ENCODE data around the gene TMEM88. TPM values are rescaled to one million over a fixed set of nuclear protein-coding genes. Genes with fewer than 3 reads are reported as not detected.
A peak's percentile ranks its signal among the peaks of the same experiment; 100 is the strongest.

The TMEM88 gene
- polyA plus RNA-seq, 1 donor from 2014 or later: 4.2 TPM

DNA sequence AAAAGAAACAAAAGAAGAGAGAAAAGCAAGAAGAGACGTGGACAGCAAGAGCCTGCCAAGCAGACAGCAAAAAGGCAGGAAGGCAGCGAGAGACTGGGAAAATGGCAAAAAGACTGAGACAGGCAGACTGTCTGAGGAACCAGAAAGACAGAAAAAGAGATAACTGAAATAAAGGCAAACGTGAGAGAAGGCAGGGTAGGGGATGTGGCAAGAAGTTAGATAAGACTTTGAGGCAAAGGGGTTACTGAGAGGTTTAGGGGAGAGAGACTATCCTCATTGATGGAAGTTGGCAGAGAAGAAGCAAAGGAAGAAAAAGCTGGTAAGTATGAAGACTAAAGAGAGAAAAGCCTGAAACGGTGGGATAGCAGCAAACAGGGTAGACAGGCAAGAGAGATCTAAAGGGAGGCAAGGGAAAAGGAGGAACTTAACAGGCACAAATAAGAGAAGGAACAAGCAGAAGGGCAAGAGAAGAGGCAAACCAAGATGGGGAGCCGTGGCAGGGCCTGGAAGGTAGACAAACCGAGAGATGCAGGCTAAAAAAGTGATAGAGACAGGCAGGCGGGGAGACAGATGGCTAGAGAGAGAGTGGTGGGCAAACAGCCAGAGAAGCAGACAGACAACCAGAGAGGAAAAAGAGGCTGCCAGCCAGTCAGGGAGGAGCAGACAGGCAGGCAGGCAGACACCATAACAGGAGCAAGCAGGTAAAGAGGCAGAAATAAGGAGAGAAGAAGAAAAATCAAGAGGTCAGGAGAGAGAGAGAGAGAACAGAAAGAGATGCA is 26.6 kb downstream of the TMEM88 start:
- H3K79me2 ChIP-seq (replicated peaks; ENCODE audit: insufficient read depth, low read length): peaks cover 30% of the 10 kb centered on the region
- peak overlapping the region; percentile 100 for H3K9ac ChIP-seq (ENCODE audit: low read length)
- no peaks in the 10 kb centered on the region for H3K36me3 ChIP-seq (ENCODE audit: insufficient read depth, low read length)
- H3K27me3 ChIP-seq (ENCODE audit: insufficient read depth, low read depth, low read length): no peaks in the 10 kb centered on the region
- H3K27ac ChIP-seq (ENCODE audit: low read length): peak overlapping the region; percentile 97
- peak overlapping the region; percentile 58 for H3K4me3 ChIP-seq (ENCODE audit: low read length)
- H2AFZ ChIP-seq (ENCODE audit: low read depth, low read length): no peak overlapping the region
- no peaks in the 10 kb centered on the region for H3K9me3 ChIP-seq (ENCODE audit: low read length)
- H3K4me2 ChIP-seq (ENCODE audit: low read length): no peak overlapping the region
- no peaks in the 10 kb centered on the region for H3K9me2 ChIP-seq (ENCODE audit: insufficient read depth, low read length)
- H3F3A ChIP-seq (ENCODE audit: insufficient read depth, low read length, poor library complexity, severe bottlenecking): peaks cover 5% of the 10 kb centered on the region
- TF ChIP-seq POLR2AphosphoS5 (IDR thresholded peaks at IDR 0.05) (no peak), RAD21 (conservative IDR thresholded peaks at IDR 0.05) (no peak), REST (IDR thresholded peaks at IDR 0.05; ENCODE audit: borderline replicate concordance) (no peak), MXI1 (conservative IDR thresholded peaks at IDR 0.05; ENCODE audit: poor library complexity, severe bottlenecking) (no peak), CTCF (IDR thresholded peaks at IDR 0.05; ENCODE audit: poor library complexity, severe bottlenecking) (no peak), SMC3 (conservative IDR thresholded peaks at IDR 0.05; ENCODE audit: poor library complexity) (no peak), TAF1 (IDR thresholded peaks at IDR 0.05; ENCODE audit: low read depth) (no peak), EZH2 (IDR thresholded peaks at IDR 0.05; ENCODE audit: borderline replicate concordance, insufficient read depth, low read length, poor library complexity, severe bottlenecking) (no peak), EP300 (conservative IDR thresholded peaks at IDR 0.05; ENCODE audit: poor library complexity, severe bottlenecking) (no peak)
- H4K20me1 ChIP-seq (ENCODE audit: insufficient read depth): no peaks in the 10 kb centered on the region

DNA sequence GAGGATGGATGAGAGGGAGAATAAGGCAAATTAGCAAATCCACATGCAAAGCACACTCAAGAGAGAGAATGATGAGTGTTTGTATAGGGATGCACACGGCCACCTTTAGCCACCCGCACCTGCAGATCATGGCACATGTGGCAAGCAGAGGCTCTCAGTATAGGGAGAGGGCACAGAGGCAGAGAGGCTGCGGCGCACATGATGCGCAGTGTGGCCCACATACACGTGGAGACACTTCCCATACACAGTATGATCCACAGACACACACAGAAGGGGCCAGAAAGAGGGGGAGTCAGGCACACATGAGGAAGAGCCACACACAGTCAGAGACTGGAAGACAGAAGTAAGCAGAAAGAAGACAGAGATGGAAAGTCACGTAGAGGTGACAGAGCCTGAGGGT is 27.2 kb downstream of the TMEM88 start:
- Histone ChIP-seq H3K27me3 (ENCODE audit: insufficient read depth, low read depth, low read length) (no peaks in the 10 kb centered on the region), H3K9me3 (ENCODE audit: low read length) (no peaks in the 10 kb centered on the region), H3F3A (ENCODE audit: insufficient read depth, low read length, poor library complexity, severe bottlenecking) (peaks cover 5% of the 10 kb centered on the region), H3K27ac (ENCODE audit: low read length) (peak overlapping the region; percentile 97), H3K79me2 (replicated peaks; ENCODE audit: insufficient read depth, low read length) (peaks cover 32% of the 10 kb centered on the region), H4K20me1 (ENCODE audit: insufficient read depth) (no peaks in the 10 kb centered on the region), H3K4me3 (ENCODE audit: low read length) (peak overlapping the region; percentile 58), H3K36me3 (ENCODE audit: insufficient read depth, low read length) (no peaks in the 10 kb centered on the region), H3K4me2 (ENCODE audit: low read length) (no peak overlapping the region), H2AFZ (ENCODE audit: low read depth, low read length) (no peak overlapping the region), H3K9ac (ENCODE audit: low read length) (peak overlapping the region; percentile 100), H3K9me2 (ENCODE audit: insufficient read depth, low read length) (no peaks in the 10 kb centered on the region)
- no peak for TF ChIP-seq MXI1 (conservative IDR thresholded peaks at IDR 0.05; ENCODE audit: poor library complexity, severe bottlenecking)
- TF ChIP-seq POLR2AphosphoS5 (IDR thresholded peaks at IDR 0.05): no peak
- no peak for TF ChIP-seq RAD21 (conservative IDR thresholded peaks at IDR 0.05)
- no peak for TF ChIP-seq SMC3 (conservative IDR thresholded peaks at IDR 0.05; ENCODE audit: poor library complexity)
- no peak for TF ChIP-seq CTCF (IDR thresholded peaks at IDR 0.05; ENCODE audit: poor library complexity, severe bottlenecking)
- no peak for TF ChIP-seq EZH2 (IDR thresholded peaks at IDR 0.05; ENCODE audit: borderline replicate concordance, insufficient read depth, low read length, poor library complexity, severe bottlenecking)
- TF ChIP-seq TAF1 (IDR thresholded peaks at IDR 0.05; ENCODE audit: low read depth): no peak

Measured in neural cell (in vitro differentiated cells).